ENCODE results near the gene KCNT1.

The KCNT1 gene

DNA sequence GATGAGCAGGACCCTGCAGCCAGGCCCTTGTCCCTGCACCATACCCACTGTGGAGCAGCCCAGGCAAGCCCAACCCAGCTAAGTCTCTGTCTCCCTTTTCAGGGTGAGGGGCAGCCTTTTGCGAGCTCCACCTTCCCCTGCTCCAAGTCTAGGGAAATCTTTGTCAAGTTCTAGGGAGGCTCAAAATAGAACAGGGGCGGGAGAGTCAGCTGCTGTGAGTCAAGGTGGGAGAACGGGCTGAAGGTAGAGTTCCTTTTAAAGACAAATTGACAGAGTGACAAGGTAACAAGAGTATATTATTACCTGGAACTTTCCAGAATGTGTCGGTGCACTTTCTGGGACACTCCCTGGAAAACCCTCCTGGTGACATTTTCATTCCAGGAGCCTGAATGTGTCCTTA lies 64.7 kb downstream of the KCNT1 start:
- DNase-seq (ENCODE audit: low spot score) = no peak
- no peak for TF ChIP-seq CTCF (IDR thresholded peaks at IDR 0.05; ENCODE audit: extremely low read depth, missing control alignments)

- DNase-seq (ENCODE audit: low spot score) = no peak
- no peak for TF ChIP-seq CTCF (IDR thresholded peaks at IDR 0.05; ENCODE audit: extremely low read depth, missing control alignments)
These were observed 66.7 kb downstream of the KCNT1 start for GRCh38 chr9:135768516-135769218.

- no peak for TF ChIP-seq CTCF (IDR thresholded peaks at IDR 0.05; ENCODE audit: extremely low read depth, missing control alignments)
- DNase-seq (ENCODE audit: low spot score) = no peak
These were observed 67.7 kb downstream of the KCNT1 start for GRCh38 chr9:135769489-135770202.

DNA sequence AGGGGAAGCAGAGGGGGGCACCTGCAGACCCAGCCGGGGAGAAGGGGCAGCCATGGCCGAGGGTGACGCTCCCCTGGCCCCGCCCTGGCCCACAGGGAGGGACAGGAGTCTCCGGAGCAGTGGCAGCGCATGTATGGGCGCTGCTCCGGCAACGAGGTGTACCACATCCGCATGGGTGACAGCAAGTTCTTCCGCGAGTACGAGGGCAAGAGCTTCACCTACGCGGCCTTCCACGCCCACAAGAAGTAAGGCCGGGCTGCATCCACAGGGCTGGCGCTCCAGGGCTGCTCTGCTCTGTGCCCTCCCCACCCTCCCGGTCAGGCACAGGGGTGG lies 68.2 kb downstream of the KCNT1 start:
- DNase-seq (ENCODE audit: low spot score) = no peak

DNA sequence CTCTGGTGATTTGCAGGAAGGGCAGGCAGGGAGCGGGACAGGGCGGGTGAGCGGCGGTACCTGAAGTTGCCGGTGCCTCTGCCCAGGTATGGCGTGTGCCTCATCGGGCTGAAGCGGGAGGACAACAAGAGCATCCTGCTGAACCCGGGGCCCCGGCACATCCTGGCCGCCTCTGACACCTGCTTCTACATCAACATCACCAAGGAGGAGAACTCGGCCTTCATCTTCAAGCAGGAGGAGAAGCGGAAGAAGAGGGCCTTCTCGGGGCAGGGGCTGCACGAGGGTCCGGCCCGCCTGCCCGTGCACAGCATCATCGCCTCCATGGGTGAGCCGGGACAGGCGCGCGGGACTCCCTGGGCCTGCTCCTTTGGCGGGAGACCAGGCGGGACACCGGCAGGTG lies 68.8 kb downstream of the KCNT1 start:
- DNase-seq (ENCODE audit: low spot score) = no peak
- no peak for TF ChIP-seq CTCF (IDR thresholded peaks at IDR 0.05; ENCODE audit: extremely low read depth, missing control alignments)

More for the DNA sequence above, 68.2 kb downstream of the KCNT1 start:
- TF ChIP-seq CTCF (IDR thresholded peaks at IDR 0.05; ENCODE audit: extremely low read depth, missing control alignments) = no peak

DNA sequence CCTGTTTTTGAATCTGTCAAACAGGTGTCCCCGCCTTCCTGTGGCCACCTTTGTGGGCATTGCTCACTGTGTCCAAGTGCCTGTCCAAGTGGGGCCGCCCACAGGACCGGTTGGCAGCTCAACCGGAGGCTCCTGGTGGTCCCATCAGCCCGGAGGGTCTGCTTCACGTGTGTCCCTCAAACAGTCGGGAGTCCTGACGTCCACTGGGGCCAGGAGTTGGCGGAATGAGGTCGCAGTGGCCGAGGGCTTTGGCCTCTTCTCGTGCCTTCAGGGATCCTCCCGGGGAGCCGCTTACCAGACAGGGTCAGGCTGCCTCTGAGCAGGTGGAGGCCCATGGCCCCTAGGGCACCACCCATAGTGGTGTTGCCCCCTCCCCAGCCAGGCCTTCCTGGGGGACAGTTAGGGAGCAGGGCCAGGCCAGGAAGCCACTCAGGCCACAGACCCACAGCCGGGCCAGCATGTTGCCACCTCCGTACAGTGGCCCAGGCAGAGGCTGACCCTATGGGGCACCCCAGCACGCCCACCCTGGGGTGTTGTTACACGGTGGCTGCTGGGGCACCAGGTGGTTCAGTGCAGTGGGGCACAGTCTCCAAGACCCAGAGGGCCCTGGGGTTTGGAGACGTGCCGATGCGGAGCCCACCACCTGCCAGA lies 69.5 kb downstream of the KCNT1 start:
- DNase-seq (ENCODE audit: low spot score) = no peak
- TF ChIP-seq CTCF (IDR thresholded peaks at IDR 0.05; ENCODE audit: extremely low read depth, missing control alignments) = no peak

DNA sequence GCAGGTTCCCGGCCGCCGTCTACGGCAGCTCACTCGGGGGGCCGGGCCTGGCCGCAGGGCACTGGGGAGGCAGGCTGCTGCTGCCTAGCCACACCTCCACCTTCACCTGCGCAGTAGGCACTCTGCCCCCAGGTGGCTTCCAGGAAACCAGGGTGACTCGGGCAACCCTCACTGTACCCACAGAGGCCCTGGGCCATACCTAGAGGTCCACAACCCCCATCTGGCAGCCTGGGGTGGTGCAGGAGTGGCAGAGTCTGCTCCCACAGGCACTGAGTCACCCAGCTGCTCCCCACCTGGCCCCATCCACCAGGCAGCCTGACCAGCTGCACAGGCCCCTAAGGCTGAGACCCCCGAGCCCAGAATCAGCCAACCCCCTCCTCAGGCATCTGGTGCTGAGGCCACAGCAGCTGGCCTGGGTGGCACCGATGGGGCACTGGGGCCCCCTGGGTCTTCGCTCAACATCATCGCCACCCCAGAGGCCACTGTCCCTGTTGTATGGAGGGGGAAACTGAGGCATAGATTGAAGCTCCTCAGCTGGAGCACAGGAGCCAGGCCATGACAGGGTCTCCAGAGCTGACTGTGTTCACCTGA lies 70.2 kb downstream of the KCNT1 start:
- no peak for DNase-seq (ENCODE audit: low spot score)
- no peak for TF ChIP-seq CTCF (IDR thresholded peaks at IDR 0.05; ENCODE audit: extremely low read depth, missing control alignments)
